Measurements from ENCODE around the gene CD81.

The CD81 gene

DNA sequence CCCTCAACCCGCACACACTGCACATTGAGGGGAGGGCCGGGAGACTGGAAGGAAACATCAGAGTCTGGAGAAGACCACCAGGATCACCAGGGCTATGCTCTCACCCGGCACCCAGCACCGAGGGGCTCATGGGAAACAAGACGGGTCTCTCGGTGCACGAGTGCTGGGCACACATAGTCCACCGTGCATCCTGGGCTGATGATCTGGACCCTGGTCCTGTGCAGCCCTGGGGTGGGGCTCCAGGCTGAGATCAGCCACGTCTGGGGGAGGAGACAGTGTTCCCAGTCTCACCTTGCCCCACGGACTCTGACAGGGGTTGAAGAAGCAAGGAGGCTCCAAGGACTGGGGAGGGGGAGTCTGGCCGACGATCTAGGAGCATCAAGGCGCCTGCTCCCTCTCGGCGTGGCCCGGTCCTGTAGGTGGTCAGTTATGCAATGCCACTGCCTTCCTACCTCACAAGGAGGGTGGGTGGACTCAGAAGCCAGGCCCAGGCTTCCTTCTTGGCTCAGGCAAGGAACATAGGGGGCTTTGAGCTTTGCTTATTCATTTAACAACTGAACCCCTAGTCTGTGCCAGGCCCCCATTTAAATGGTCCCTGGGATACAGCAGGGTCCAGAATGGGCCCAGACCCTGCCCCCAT lies 11.4 kb upstream of the CD81 start:
- TF ChIP-seq, protein P1, sequence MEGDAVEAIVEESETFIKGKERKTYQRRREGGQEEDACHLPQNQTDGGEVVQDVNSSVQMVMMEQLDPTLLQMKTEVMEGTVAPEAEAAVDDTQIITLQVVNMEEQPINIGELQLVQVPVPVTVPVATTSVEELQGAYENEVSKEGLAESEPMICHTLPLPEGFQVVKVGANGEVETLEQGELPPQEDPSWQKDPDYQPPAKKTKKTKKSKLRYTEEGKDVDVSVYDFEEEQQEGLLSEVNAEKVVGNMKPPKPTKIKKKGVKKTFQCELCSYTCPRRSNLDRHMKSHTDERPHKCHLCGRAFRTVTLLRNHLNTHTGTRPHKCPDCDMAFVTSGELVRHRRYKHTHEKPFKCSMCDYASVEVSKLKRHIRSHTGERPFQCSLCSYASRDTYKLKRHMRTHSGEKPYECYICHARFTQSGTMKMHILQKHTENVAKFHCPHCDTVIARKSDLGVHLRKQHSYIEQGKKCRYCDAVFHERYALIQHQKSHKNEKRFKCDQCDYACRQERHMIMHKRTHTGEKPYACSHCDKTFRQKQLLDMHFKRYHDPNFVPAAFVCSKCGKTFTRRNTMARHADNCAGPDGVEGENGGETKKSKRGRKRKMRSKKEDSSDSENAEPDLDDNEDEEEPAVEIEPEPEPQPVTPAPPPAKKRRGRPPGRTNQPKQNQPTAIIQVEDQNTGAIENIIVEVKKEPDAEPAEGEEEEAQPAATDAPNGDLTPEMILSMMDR (conservative IDR thresholded peaks at IDR 0.05; ENCODE audit: low read length) = no peak
- DNase-seq (ENCODE audit: low read depth) = no peak
- no peak overlapping the region for H3K4me3 ChIP-seq (ENCODE audit: low read length)

DNA sequence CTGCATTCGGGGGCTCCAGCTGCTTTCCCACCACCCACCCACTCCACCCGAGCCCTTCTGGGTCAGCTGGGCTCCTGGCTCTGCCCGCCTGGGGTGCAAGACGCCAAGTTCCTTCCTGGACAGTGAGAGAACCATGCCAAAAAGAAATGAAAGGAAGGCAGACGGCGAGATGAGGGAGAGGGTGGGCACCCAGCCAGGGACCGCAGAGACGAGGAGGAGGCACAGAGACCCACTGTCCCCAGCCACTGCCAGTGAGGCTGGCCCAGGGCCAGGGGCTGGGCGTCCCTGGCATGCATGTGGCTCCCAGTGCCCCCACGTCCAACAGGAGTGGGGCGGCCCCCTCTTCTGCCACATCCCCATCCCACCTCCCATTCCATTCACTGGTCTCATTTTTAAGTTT lies 10.8 kb upstream of the CD81 start:
- no peak overlapping the region for H3K4me3 ChIP-seq (ENCODE audit: low read length)
- DNase-seq (ENCODE audit: low read depth) = no peak
- TF ChIP-seq, protein P1 (conservative IDR thresholded peaks at IDR 0.05; ENCODE audit: low read length) = no peak

DNA sequence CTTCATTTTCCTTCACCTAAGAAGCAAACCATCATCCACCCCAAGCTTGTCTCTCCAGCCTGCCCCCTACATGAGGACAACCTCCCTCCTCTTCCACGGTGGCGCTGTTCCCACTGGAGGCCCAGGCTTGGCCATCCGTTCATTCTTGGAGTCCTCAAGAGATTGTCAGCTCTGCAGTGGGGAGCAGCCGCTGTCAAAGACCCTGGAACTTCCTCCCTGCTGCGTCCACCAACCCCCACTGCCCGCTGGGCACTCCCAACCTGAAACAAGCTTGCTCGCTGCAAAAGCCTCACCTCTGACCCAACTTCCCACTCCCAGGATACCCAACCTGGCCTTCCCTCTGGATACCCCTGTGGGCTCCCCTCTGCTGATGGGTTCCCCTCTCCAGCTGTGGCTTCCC lies 10.4 kb upstream of the CD81 start:
- TF ChIP-seq, protein P1 (conservative IDR thresholded peaks at IDR 0.05; ENCODE audit: low read length) = no peak
- H3K4me3 ChIP-seq (ENCODE audit: low read length) = no peak overlapping the region
- DNase-seq (ENCODE audit: low read depth) = no peak

DNA sequence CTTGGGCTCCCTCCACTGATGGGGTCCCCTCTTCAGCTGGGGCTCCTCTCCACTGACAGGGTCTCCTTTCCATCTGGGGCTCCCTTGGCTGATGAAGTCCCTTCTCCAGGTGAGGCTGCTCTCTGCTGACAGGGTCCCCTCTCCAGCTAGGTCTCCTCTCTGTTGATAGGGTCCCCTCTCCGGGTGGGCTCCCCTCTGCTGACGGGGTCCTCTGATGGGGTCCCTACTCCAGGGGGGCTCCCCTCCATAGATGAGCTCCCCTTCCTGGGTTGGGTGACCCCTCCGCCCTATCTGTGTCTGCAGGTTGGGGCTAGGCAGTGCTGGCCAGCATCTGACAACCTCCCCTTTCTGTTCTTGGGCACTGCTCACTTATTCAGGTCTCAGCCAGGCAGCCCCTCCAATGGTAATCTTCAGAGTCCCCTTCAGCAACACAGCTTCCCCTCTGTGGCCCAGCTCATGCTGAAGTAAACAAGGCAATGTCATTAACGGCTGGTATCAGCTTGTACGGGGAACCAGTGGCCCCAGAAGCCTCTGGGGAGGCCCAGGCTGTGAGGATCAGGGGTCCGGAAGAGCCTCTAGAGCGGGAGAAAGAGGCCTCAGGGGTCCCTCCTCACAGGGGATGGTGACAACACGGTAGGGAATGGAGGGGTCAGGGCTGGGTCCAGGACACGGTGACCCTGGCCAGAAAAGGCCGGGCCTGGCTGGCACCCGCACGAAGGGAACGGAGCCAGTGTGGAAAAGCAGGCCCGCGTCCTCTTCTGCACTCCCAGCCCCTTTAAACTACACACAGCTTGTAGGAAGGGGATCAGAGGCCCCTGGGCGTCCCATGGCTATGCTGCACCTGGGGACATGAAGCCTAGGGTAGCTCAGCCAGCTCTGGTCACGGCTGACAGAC lies 9.6 kb upstream of the CD81 start:
- H3K4me3 ChIP-seq (ENCODE audit: low read length) = no peak overlapping the region
- no peak for DNase-seq (ENCODE audit: low read depth)
- TF ChIP-seq, protein P1 (conservative IDR thresholded peaks at IDR 0.05; ENCODE audit: low read length) = no peak

DNA sequence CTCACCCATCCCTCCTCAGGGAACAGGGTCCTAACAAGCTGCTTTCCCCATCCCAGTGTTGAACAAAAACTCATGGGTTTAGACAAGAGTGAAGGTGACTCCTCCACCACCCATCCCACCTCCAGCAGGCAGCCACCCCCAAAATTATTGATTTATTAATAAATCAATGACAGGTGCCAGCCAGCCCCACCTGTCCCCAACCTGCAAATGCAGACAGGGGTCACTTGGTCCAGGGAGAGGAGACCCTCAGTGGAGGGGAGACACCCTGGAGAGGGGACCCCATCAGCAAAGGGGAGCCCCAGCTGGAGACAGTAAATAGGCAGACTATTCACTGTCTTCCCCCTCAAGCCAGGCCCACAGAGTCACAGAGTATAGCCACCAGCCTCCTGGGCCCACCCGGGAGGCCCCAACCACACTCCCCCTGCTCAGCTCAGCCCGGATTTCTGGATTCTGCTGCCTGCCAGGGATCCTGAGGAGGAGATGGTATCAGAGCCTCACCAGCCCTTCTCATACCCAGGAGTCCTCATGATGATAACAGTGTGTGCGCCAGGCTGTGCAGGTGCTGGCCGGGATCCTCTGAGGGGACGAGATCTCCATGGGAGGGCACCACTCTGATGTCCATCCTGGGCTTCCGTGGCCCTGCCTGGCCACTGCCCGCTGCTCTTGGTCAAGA lies 8.8 kb upstream of the CD81 start:
- H3K4me3 ChIP-seq (ENCODE audit: low read length) = no peak overlapping the region
- no peak for DNase-seq (ENCODE audit: low read depth)
- TF ChIP-seq, protein P1 (conservative IDR thresholded peaks at IDR 0.05; ENCODE audit: low read length) = no peak

DNA sequence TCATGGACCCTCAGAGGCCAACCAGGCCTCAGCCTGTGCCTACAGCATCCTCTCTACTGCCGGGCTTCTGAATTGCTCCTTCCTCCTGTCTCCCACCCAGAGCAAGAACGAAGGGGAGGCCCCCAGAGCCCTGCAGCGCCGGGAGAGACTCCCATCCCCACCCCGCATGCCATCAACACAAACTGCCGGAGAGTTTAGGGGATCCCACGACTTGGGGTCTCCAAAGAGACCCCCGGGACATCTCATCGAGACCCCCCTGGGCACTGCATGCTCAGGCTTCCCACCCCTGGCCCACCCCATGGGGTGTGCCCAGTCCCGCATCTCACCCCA lies 8.3 kb upstream of the CD81 start:
- DNase-seq (ENCODE audit: low read depth) = no peak
- H3K4me3 ChIP-seq (ENCODE audit: low read length) = no peak overlapping the region
- TF ChIP-seq, protein P1 (conservative IDR thresholded peaks at IDR 0.05; ENCODE audit: low read length) = no peak
